Aorta (tissue), 5 donors: ENCODE measurements around the gene ZNF791. TPM values are rescaled to one million over a fixed set of nuclear protein-coding genes. Genes with fewer than 3 reads are reported as not detected.
"Not testable (repeated sequence)": the region's sequence is repeated elsewhere in the genome, so short reads cannot be mapped to it uniquely, and the experiment has no call there.

ENCODE experiments used
- ATAC-seq: fragments of 200-7000 bp; cut with Tn5 transposase; one replicate; pipeline ENCODE4 v1.9.1; 2022; ENCODE audit warnings: moderate library complexity; ENCODE audit not compliant: low FRiP score
- DNase-seq, 2 donors: peaks; one replicate each; pipeline ENCODE4 v3.0.0-alpha.2; 2020
- H3K27ac ChIP-seq, 2 donors: one replicate each; pipeline ENCODE4 v1.5.1; 2013; ENCODE audit warnings: low read length in 2 of 2, mild to moderate bottlenecking in 2 of 2, moderate library complexity in 2 of 2, control low read depth in 1 of 2, inconsistent platforms in 1 of 2, low read depth in 1 of 2
- H3K27me3 ChIP-seq, 2 donors: one replicate each; pipeline ENCODE4 v1.6.1; 2013; ENCODE audit warnings: control low read depth in 1 of 2, low read length in 1 of 2, mild to moderate bottlenecking in 1 of 2, moderate library complexity in 1 of 2; ENCODE audit not compliant: insufficient read depth in 2 of 2, control insufficient read depth in 1 of 2
- H3K36me3 ChIP-seq, 2 donors: one replicate each; pipeline ENCODE4 v1.6.1; 2013; ENCODE audit warnings: control low read depth in 1 of 2, low read length in 1 of 2, mild to moderate bottlenecking in 1 of 2; ENCODE audit not compliant: insufficient read depth in 2 of 2, control insufficient read depth in 1 of 2
- H3K4me1 ChIP-seq, 2 donors: one replicate each; pipeline ENCODE4 v1.6.1; 2013; ENCODE audit warnings: low read length in 2 of 2, control low read depth in 1 of 2, mild to moderate bottlenecking in 1 of 2, moderate library complexity in 1 of 2; ENCODE audit not compliant: insufficient read depth in 2 of 2, control insufficient read depth in 1 of 2
- H3K4me3 ChIP-seq, 2 donors: one replicate each; pipeline ENCODE4 v1.5.1; 2013; ENCODE audit warnings: low read length in 2 of 2, control low read depth in 1 of 2, mild to moderate bottlenecking in 1 of 2
- H3K9me3 ChIP-seq: one replicate; pipeline ENCODE4 v1.6.1; 2013; ENCODE audit warnings: mild to moderate bottlenecking, low read length; ENCODE audit not compliant: control insufficient read depth
- WGBS, 2 donors: extraction: QIAGEN DNeasy Blood & Tissue Kit; methylation state at CpG; one replicate each; pipeline ENCODE4 v1.1.7; 2013; 5-methylcytosine and 5-hydroxymethylcytosine counted together
- intact Hi-C, 2 donors: fragments of 100-400 bp; cut with DNase I; formaldehyde crosslinking; loops; one replicate each; pipeline versions ENCODE4 v1.14.2 to v1.15.0; 2022
- polyA plus RNA-seq, 2 donors: library from polyadenylated mRNA; stranded (reverse); fragments of 200-250 nt; gene quantifications; one replicate each; pipeline ENCODE4 v1.2.3, GENCODE V29; 2013
- total RNA-seq, 2 donors: library from RNA; stranded (reverse); fragmentation: NEBNext Ultra II Directional; extraction: Animal tissue kit (Norgen Biotek cat#: 25700); gene quantifications; one replicate each; pipeline ENCODE4 v1.2.1, GENCODE V29; 2021
- donor health status: healthy with polysubstance abuse.
- donor health status: Bipolar disorder and iron deficiency.
- donor health status: DM: no; HTN: no; CAD: no.
- donor health status: DM: no; HTN: no; CAD: no.
- donor health status: DM: yes; HTN: yes; CAD: no.

Gene ZNF791
- total and polyA plus RNA-seq, 4 donors, result 2.9 to 35.4 (median 23.6) TPM

GRCh38 chr19:12642506-12642905 lies 31.8 kb downstream of the ZNF791 start:
- Histone ChIP-seq H3K27me3 (no peaks in the 10 kb centered on the region), H3K4me3 (no peak overlapping the region), H3K36me3 (no peaks in the 10 kb centered on the region), H3K4me1 (no peaks in the 10 kb centered on the region), H3K9me3 (no peaks in the 10 kb centered on the region), H3K27ac (no peak overlapping the region)
- ATAC-seq (no peak), DNase-seq (peak in 1 of 2 donors; percentile 68)
- intact Hi-C loops, result no loop called here
- 92 to 93% methylated on average over 26 of the region's 26 CpGs for WGBS, 2 donors

GRCh38 chr19:12643716-12644115 lies 33.0 kb downstream of the ZNF791 start:
- DNase-seq, result peak in 1 of 2 donors; percentile 69
- ATAC-seq, intact Hi-C loops, H3K4me1 ChIP-seq, H3K9me3 ChIP-seq, H3K27ac ChIP-seq, H3K27me3 ChIP-seq, H3K36me3 ChIP-seq, H3K4me3 ChIP-seq: not testable (repeated sequence)
- WGBS, 2 donors, result 95 to 96% methylated on average over 14 of the region's 14 CpGs

GRCh38 chr19:12646551-12646950 lies 35.8 kb downstream of the ZNF791 start:
- Histone ChIP-seq H3K9me3 (no peaks in the 10 kb centered on the region), H3K27me3 (no peaks in the 10 kb centered on the region), H3K36me3 (no peaks in the 10 kb centered on the region), H3K4me1 (no peaks in the 10 kb centered on the region), H3K27ac (no peak overlapping the region), H3K4me3 (no peak overlapping the region)
- ATAC-seq (no peak), DNase-seq (peak in 1 of 2 donors; percentile 55)
- WGBS, 2 donors, result 90 to 91% methylated on average over 10 of the region's 10 CpGs
- intact Hi-C loops, result no loop called here

GRCh38 chr19:12647047-12647446 lies 36.3 kb downstream of the ZNF791 start:
- no peaks in the 10 kb centered on the region for H3K36me3 ChIP-seq
- H3K9me3 ChIP-seq, result no peaks in the 10 kb centered on the region
- DNase-seq, result peak in 1 of 2 donors; percentile 63
- intact Hi-C loops, result no loop called here
- 72 to 78% methylated on average over 8 of the region's 8 CpGs for WGBS, 2 donors
- no peaks in the 10 kb centered on the region for H3K27me3 ChIP-seq
- no peak overlapping the region for H3K4me3 ChIP-seq
- no peak overlapping the region for H3K27ac ChIP-seq
- H3K4me1 ChIP-seq, result no peaks in the 10 kb centered on the region
- no peak for ATAC-seq

- DNase-seq (peak; percentile 74 to 91), ATAC-seq (peak; percentile 89)
- intact Hi-C loops, result no loop called here
- 8 to 11% methylated on average over 30 to 31 of the region's 31 CpGs for WGBS, 2 donors
- H3K27me3 ChIP-seq, result no peaks in the 10 kb centered on the region
- H3K4me1 ChIP-seq, result no peaks in the 10 kb centered on the region
- no peak overlapping the region for H3K27ac ChIP-seq
- no peaks in the 10 kb centered on the region for H3K9me3 ChIP-seq
- H3K36me3 ChIP-seq, result no peaks in the 10 kb centered on the region
- H3K4me3 ChIP-seq, result no peak overlapping the region
These were observed 36.9 kb downstream of the ZNF791 start for GRCh38 chr19:12647490-12648071.

GRCh38 chr19:12648088-12648487 lies 37.4 kb downstream of the ZNF791 start:
- DNase-seq (no peak), ATAC-seq (peak; percentile 42)
- H3K27me3 ChIP-seq, result no peaks in the 10 kb centered on the region
- H3K4me1 ChIP-seq, result no peaks in the 10 kb centered on the region
- no peaks in the 10 kb centered on the region for H3K9me3 ChIP-seq
- H3K36me3 ChIP-seq, result no peaks in the 10 kb centered on the region
- H3K4me3 ChIP-seq, result no peak overlapping the region
- intact Hi-C loops, result no loop called here
- WGBS, 2 donors, result 7 to 8% methylated on average over 29 of the region's 29 CpGs
- H3K27ac ChIP-seq, result no peak overlapping the region

- intact Hi-C loops, result no loop called here
- H3K27me3 ChIP-seq, result no peaks in the 10 kb centered on the region
- H3K27ac ChIP-seq, result no peak overlapping the region
- 95 to 96% methylated on average over 10 of the region's 10 CpGs for WGBS, 2 donors
- no peaks in the 10 kb centered on the region for H3K36me3 ChIP-seq
- DNase-seq (peak in 1 of 2 donors; percentile 29), ATAC-seq (no peak)
- no peak overlapping the region for H3K4me3 ChIP-seq
- no peaks in the 10 kb centered on the region for H3K4me1 ChIP-seq
- H3K9me3 ChIP-seq, result no peaks in the 10 kb centered on the region
These were observed 39.2 kb downstream of the ZNF791 start for GRCh38 chr19:12649941-12650340.

- no peaks in the 10 kb centered on the region for H3K27me3 ChIP-seq
- H3K9me3 ChIP-seq, result no peaks in the 10 kb centered on the region
- H3K27ac ChIP-seq, result no peak overlapping the region
- 92 to 93% methylated on average over 6 of the region's 6 CpGs for WGBS, 2 donors
- ATAC-seq (no peak), DNase-seq (peak in 1 of 2 donors; percentile 4)
- intact Hi-C loops, result no loop called here
- H3K36me3 ChIP-seq, result peaks cover 0 to 3% of the 10 kb centered on the region in 2 donors
- no peaks in the 10 kb centered on the region for H3K4me1 ChIP-seq
- no peak overlapping the region for H3K4me3 ChIP-seq
These were observed 41.5 kb downstream of the ZNF791 start for GRCh38 chr19:12652219-12652618.

GRCh38 chr19:12655546-12655945 lies 44.8 kb downstream of the ZNF791 start:
- Histone ChIP-seq H3K27ac (no peak overlapping the region), H3K27me3 (no peaks in the 10 kb centered on the region), H3K4me3 (no peak overlapping the region), H3K4me1 (no peaks in the 10 kb centered on the region), H3K9me3 (no peaks in the 10 kb centered on the region), H3K36me3 (peaks cover 0 to 5% of the 10 kb centered on the region in 2 donors)
- DNase-seq, result no peak
- 95 to 96% methylated on average over 8 of the region's 8 CpGs for WGBS, 2 donors
- intact Hi-C loops, result no loop called here
- ATAC-seq, result no peak
